K562 (cell line): ENCODE measurements around the gene CHRNA9. TPM values are rescaled to one million over a fixed set of nuclear protein-coding genes. Genes with fewer than 3 reads are reported as not detected.
A peak's percentile ranks its signal among the peaks of the same experiment; 100 is the strongest.

Source experiments
- ATAC-seq: fragments of 200-7000 bp; cut with Tn5 transposase; 3 replicates; pipeline ENCODE4 v1.9.1; 2020; ENCODE audit warnings: moderate library complexity
- BruUV-seq: library from RNA; stranded (reverse); fragments of 400-500 nt; replicated peaks from 2 replicates; lab custom pipeline; 2021; lab: Mats Ljungman, UMichigan
- CTCF ChIA-PET: fragments of 300-600 bp; formaldehyde crosslinking; extraction: SDS; loops from one replicate; lab custom pipeline; 2021; ENCODE audit warnings: low intra/inter-chr PET ratio; lab: Yijun Ruan, JAX
- POLR2A ChIA-PET: fragments of 300-600, 350-650 bp; sonication (Branson Sonifier 250); formaldehyde crosslinking; extraction: SDS; loops from one replicate; lab custom pipeline; 2021; ENCODE audit warnings: antibody characterized with exemption, inconsistent platforms; lab: Yijun Ruan, JAX
- DNase-seq, 4 experiments: peaks; one replicate each; pipeline versions ENCODE4 v3.0.0 to v3.0.0-alpha.2; 2011 to 2018; ENCODE audit warnings: low spot score in 3 of 4, mixed read lengths in 3 of 4; ENCODE audit errors: extremely low read depth in 1 of 4
- FAIRE-seq: peaks from 2 replicates; lab custom pipeline; 2011; peaks lifted over from hg19 to GRCh38; lab: Jason Lieb, UNC
- H2AFZ ChIP-seq: 2 replicates; pipeline ENCODE4 v1.6.0; 2011; ENCODE audit warnings: low read depth, low read length, control low read depth, inconsistent platforms
- H3K27ac ChIP-seq: fragments of 200-600 bp; 3 replicates; pipeline ENCODE4 v1.8.0; 2011; ENCODE audit warnings: low read depth, mild to moderate bottlenecking, control low read depth, inconsistent platforms, low read length, moderate library complexity, mixed read lengths; ENCODE audit errors: extremely low read depth
- H3K27me3 ChIP-seq, 2 experiments: fragments of 300-600 bp in 1 of 2; 2 replicates in 1 of 2; 3 replicates in 1 of 2; pipeline versions ENCODE4 v1.6.0 to v1.8.0; 2011; ENCODE audit warnings: inconsistent platforms in 2 of 2, low read length in 2 of 2, mild to moderate bottlenecking in 1 of 2, mixed read lengths in 1 of 2, moderate library complexity in 1 of 2; ENCODE audit not compliant: control insufficient read depth in 2 of 2, insufficient read depth in 2 of 2
- H3K36me3 ChIP-seq: fragments of 300-600 bp; 3 replicates; pipeline ENCODE4 v1.8.0; 2011; ENCODE audit warnings: mild to moderate bottlenecking, low read length, inconsistent platforms; ENCODE audit not compliant: control insufficient read depth, insufficient read depth
- H3K4me1 ChIP-seq, 2 experiments: fragments of 200-600 bp in 1 of 2; replicated peaks in 1 of 2; 2 replicates in 1 of 2; 3 replicates in 1 of 2; pipeline versions ENCODE4 v1.5.1 to v1.8.0; 2011; ENCODE audit warnings: inconsistent platforms in 2 of 2, low read length in 2 of 2, mild to moderate bottlenecking in 1 of 2, mixed read lengths in 1 of 2, moderate library complexity in 1 of 2; ENCODE audit not compliant: control insufficient read depth in 2 of 2, insufficient read depth in 2 of 2
- H3K4me2 ChIP-seq: 2 replicates; pipeline ENCODE4 v1.6.1; 2011; ENCODE audit warnings: low read length, control low read depth, inconsistent platforms, mixed read lengths; ENCODE audit not compliant: insufficient read depth
- H3K4me3 ChIP-seq: fragments of 200-600 bp; sonication (generic), shearing (Covaris generic); 2 replicates; pipeline ENCODE4 v1.5.1; 2016; ENCODE audit warnings: control low read depth, inconsistent platforms
- H3K79me2 ChIP-seq: fragments of 200-600 bp; 3 replicates; pipeline ENCODE4 v1.8.0; 2011; ENCODE audit warnings: low read length, inconsistent platforms; ENCODE audit not compliant: control insufficient read depth, insufficient read depth
- H3K9ac ChIP-seq, 2 experiments: 2 replicates each; pipeline versions ENCODE4 v1.6.0 to v1.6.1; 2011; ENCODE audit warnings: low read depth in 2 of 2, low read length in 2 of 2, control low read depth in 1 of 2, inconsistent platforms in 1 of 2, mild to moderate bottlenecking in 1 of 2, mixed read lengths in 1 of 2; ENCODE audit not compliant: insufficient read depth in 1 of 2
- H3K9me1 ChIP-seq: one replicate; pipeline ENCODE4 v1.6.0; 2011; ENCODE audit warnings: inconsistent platforms, mild to moderate bottlenecking, low read length, moderate library complexity; ENCODE audit not compliant: control insufficient read depth, insufficient read depth
- H3K9me3 ChIP-seq: replicated peaks from 2 replicates; pipeline ENCODE4 v1.5.1; 2011; ENCODE audit warnings: low read depth, low read length, inconsistent platforms; ENCODE audit not compliant: control insufficient read depth, insufficient read depth
- H4K20me1 ChIP-seq: replicated peaks from 2 replicates; pipeline ENCODE4 v1.6.1; 2011; ENCODE audit warnings: low read length, inconsistent platforms, mixed read lengths; ENCODE audit not compliant: control insufficient read depth, insufficient read depth
- ATF7 ChIP-seq: fragments of 450-650 bp; IDR thresholded peaks from 2 replicates; pipeline ENCODE4 v1.7.1; 2014; ENCODE audit warnings: mild to moderate bottlenecking, moderate library complexity
- ESRRA ChIP-seq: fragments of 450-650 bp; IDR thresholded peaks from 2 replicates; pipeline ENCODE4 v1.6.1; 2014; ENCODE audit warnings: low read depth, mild to moderate bottlenecking, moderate library complexity, borderline replicate concordance
- GABPA ChIP-seq: fragments of 200-800 bp; sonication (Bioruptor generic); conservative IDR thresholded peaks from 2 replicates; pipeline ENCODE4 v1.6.1; 2016; ENCODE audit warnings: low read depth, missing genetic modification characterization, missing compliant biosample characterization
- HDAC2 ChIP-seq: fragments of 450-650 bp; IDR thresholded peaks from 2 replicates; pipeline ENCODE4 v1.6.1; 2016; ENCODE audit warnings: mild to moderate bottlenecking
- POLR2AphosphoS5 ChIP-seq: IDR thresholded peaks from 2 replicates; pipeline ENCODE4 v1.6.1; 2011; ENCODE audit warnings: mild to moderate bottlenecking, low read depth, low read length, moderate library complexity; ENCODE audit not compliant: control insufficient read depth, insufficient read depth
- RNF2 ChIP-seq: sonication (generic); IDR thresholded peaks from 2 replicates; pipeline ENCODE4 v1.6.1; 2016
- SMAD4 ChIP-seq: fragments of 250-450 bp; sonication (Bioruptor Pico); conservative IDR thresholded peaks from 2 replicates; pipeline ENCODE4 v1.8.0; 2021; ENCODE audit warnings: inconsistent platforms, mild to moderate bottlenecking, moderate library complexity
- SOX6 ChIP-seq: fragments of 450-650 bp; IDR thresholded peaks from 2 replicates; pipeline ENCODE4 v1.6.1; 2014; ENCODE audit warnings: mild to moderate bottlenecking
- TBL1XR1 ChIP-seq, 2 experiments: IDR thresholded peaks; 2 replicates each; pipeline ENCODE4 v1.6.1; 2012; ENCODE audit warnings: improper control_type of control experiment in 2 of 2, low read length in 2 of 2, mild to moderate bottlenecking in 1 of 2
- ZKSCAN8 ChIP-seq: fragments of 200-800 bp; sonication (Bioruptor generic); IDR thresholded peaks from 2 replicates; pipeline ENCODE4 v1.6.1; 2016; ENCODE audit warnings: missing genetic modification characterization, missing compliant biosample characterization
- ZNF133 ChIP-seq: fragments of 250-450 bp; sonication (Bioruptor Pico); IDR thresholded peaks from 2 replicates; pipeline ENCODE4 v1.4.0; 2020; ENCODE audit warnings: mild to moderate bottlenecking
- WGBS: fragments of 100-300 bp; shearing (Covaris generic); methylation state at CpG from one replicate; pipeline ENCODE4 v1.1.6; 2016; ENCODE audit warnings: low coverage, mixed read lengths; ENCODE audit not compliant: insufficient coverage; ENCODE audit errors: missing lambda C conversion rate; 5-methylcytosine and 5-hydroxymethylcytosine counted together
- in situ Hi-C: fragments of 300-500 bp; cut with MboI; formaldehyde crosslinking; loops from 4 replicates; pipeline ENCODE4 v1.15.0; 2018; ENCODE audit warnings: inconsistent platforms, mixed read lengths
- intact Hi-C: fragments of 100-400 bp; cut with micrococcal nuclease; formaldehyde crosslinking; loops from 2 replicates; pipeline ENCODE4 v1.14.2; 2022
- polyA plus RNA-seq, 8 experiments: library from polyadenylated mRNA; depleted of rRNA in 4 of 8; stranded (reverse) in 5 of 8; unstranded in 3 of 8; fragments of >200 nt; fragmentation: Nextera tagmentation in 2 of 8; fragmentation: Illumina TruSeq in 1 of 8; extraction: Ambion mirVana in 2 of 8; extraction: Trizol in 1 of 8; gene quantifications; 2 replicates each; pipeline versions ENCODE4 v1.2.1 to v1.2.3, GENCODE V29; 2011 to 2014; ENCODE audit warnings: inconsistent platforms in 1 of 8, missing spikeins in 1 of 8
- total RNA-seq, 7 experiments: library from RNA; depleted of rRNA in 6 of 7; stranded (reverse); fragments of >200 nt in 6 of 7; fragmentation: Illumina TruSeq in 2 of 7; extraction: Trizol in 2 of 7; gene quantifications; 2 replicates each; pipeline versions ENCODE4 v1.2.1 to v1.2.3, GENCODE V29; 2011 to 2021; ENCODE audit warnings: low replicate concordance in 1 of 7
- TF ChIP-seq, protein P1 (sequence below): fragments of 450-650 bp; IDR thresholded peaks from 2 replicates; pipeline ENCODE4 v1.6.1; 2016; ENCODE audit warnings: mild to moderate bottlenecking
- TF ChIP-seq, protein P2 (sequence below), 2 experiments: fragments of 450-650 bp in 1 of 2; sonication (generic) in 1 of 2; formaldehyde crosslinking in 1 of 2; IDR thresholded peaks in 1 of 2; conservative IDR thresholded peaks in 1 of 2; 2 replicates each; pipeline versions ENCODE4 v1.6.1 to v1.8.1; 2016 to 2023; ENCODE audit warnings: mild to moderate bottlenecking in 2 of 2, moderate library complexity in 2 of 2, inconsistent platforms in 1 of 2, missing genetic modification reagents in 1 of 2

CHRNA9 gene
- total and polyA plus RNA-seq, 9 of the 15 experiments (the other 6 are each of a cell fraction or from before 2014, with no cell fraction given): not detected

DNA sequence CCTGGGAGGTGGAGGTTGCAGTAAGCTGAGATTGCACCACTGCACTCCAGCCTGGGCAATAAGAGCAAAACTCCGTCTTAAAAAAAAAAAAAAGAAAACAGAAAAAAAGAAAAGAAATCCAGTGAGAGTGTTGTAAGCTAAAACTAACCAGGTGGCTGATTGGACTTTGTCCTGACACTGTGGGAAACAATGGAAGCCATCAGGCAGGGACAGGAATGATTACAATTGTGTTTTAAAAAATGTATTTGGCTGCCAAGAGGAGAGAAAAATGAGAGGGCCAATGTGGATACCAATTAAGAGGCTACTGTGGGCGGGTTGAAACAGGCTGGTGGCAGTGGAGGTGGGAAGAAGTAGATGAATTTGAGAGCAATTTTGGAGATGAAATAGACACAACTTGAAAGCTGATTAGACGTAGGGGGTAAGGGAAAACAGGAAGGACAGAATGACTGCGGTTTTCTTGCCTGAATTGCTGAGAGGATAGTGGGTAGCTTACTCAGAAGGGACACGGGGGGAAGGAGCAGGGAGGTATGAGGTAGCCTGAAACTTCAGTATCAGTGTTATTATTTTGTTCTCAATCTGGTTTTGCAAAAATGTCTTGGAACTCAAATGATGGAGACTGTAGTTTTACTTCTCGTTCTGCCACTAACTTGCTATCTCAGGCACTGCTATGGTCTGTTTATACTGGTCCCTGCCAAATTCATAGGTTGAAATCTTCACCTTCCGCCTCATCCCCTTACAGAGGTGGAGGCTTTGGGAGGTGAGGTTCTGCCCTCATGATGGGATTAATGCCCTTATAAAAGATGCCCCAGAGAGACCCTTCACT, 45.6 kb upstream of the CHRNA9 start:
- ChIA-PET POLR2A (interaction anchor here (0.7 to 1.5 kb wide), 5 partner anchors 9 to 94 kb away, joined by 3 to 5 read pairs (median 3); no protein-coding TSS in a partner anchor), CTCF (no interaction called here)
- H3K27me3 ChIP-seq: no peaks in the 10 kb centered on the region
- 18% methylated on average over 7 of the region's 7 CpGs for WGBS
- no peaks in the 10 kb centered on the region for H3K36me3 ChIP-seq
- H3K4me1 ChIP-seq: peaks cover 11 to 36% of the 10 kb centered on the region in 2 experiments
- intact Hi-C loops: loop anchor here (2.0 kb wide), 1 partner anchor 51 kb away; no protein-coding TSS in a partner anchor
- peak overlapping the region; percentile 58 for H2AFZ ChIP-seq
- peak overlapping the region in 1 of 2 experiments; percentile 41; a peak in 1 of 4 replicates for H3K9ac ChIP-seq
- H3K4me2 ChIP-seq: peak overlapping the region; percentile 30; the same call in 1 of the 2 replicates
- peak overlapping the region; percentile 56; the same call in 2 of the 3 replicates for H3K27ac ChIP-seq
- H4K20me1 ChIP-seq: no peaks in the 10 kb centered on the region
- DNase-seq (peak in 2 of 4 experiments; percentile 54 to 65), ATAC-seq (peak; percentile 65), FAIRE-seq (peak; percentile 57)
- no TSS peak for BruUV-seq
- H3K4me3 ChIP-seq: no peak overlapping the region
- in situ Hi-C loops: no loop called here
- H3K79me2 ChIP-seq: no peaks in the 10 kb centered on the region
- no peaks in the 10 kb centered on the region for H3K9me1 ChIP-seq
- no peaks in the 10 kb centered on the region for H3K9me3 ChIP-seq
- TF ChIP-seq, protein P1, sequence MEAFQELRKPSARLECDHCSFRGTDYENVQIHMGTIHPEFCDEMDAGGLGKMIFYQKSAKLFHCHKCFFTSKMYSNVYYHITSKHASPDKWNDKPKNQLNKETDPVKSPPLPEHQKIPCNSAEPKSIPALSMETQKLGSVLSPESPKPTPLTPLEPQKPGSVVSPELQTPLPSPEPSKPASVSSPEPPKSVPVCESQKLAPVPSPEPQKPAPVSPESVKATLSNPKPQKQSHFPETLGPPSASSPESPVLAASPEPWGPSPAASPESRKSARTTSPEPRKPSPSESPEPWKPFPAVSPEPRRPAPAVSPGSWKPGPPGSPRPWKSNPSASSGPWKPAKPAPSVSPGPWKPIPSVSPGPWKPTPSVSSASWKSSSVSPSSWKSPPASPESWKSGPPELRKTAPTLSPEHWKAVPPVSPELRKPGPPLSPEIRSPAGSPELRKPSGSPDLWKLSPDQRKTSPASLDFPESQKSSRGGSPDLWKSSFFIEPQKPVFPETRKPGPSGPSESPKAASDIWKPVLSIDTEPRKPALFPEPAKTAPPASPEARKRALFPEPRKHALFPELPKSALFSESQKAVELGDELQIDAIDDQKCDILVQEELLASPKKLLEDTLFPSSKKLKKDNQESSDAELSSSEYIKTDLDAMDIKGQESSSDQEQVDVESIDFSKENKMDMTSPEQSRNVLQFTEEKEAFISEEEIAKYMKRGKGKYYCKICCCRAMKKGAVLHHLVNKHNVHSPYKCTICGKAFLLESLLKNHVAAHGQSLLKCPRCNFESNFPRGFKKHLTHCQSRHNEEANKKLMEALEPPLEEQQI: no peak
- TF ChIP-seq TBL1XR1 (IDR thresholded peaks at IDR 0.05; ENCODE audit: low read length in 2 of 2) (0 out of 4 replicates have a peak, but pooled peaks of 1 of the 2 experiments have one; percentile 20), POLR2AphosphoS5 (no peak), ZKSCAN8 (CRISPR knock-in tag) (peak; percentile 43; the same call in 1 of the 2 replicates), SMAD4 (peak; percentile 61; the same call in 1 of the 2 replicates), ATF7 (no peak), ZNF133 (CRISPR knock-in tag) (no peak), SOX6 (peak; percentile 25; the same call in 1 of the 2 replicates), GABPA (tag) (peak; percentile 17; the same call in 1 of the 2 replicates), ESRRA (peak; percentile 70; the same call in 1 of the 2 replicates), RNF2 (peak; percentile 59; the same call in 1 of the 2 replicates), HDAC2 (0 out of 2 replicates have a peak, but pooled peaks have one; percentile 13)
- TF ChIP-seq, protein P2, sequence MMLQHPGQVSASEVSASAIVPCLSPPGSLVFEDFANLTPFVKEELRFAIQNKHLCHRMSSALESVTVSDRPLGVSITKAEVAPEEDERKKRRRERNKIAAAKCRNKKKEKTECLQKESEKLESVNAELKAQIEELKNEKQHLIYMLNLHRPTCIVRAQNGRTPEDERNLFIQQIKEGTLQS (IDR thresholded peaks at IDR 0.05): no peak
- TF ChIP-seq, protein P2 (CRISPR knock-in tag; conservative IDR thresholded peaks at IDR 0.05): no peak
